Heart right ventricle (tissue), 16 donors: ENCODE data around the gene PEMT. TPM values are rescaled to one million over a fixed set of nuclear protein-coding genes. Genes with fewer than 3 reads are reported as not detected.
A peak's percentile ranks its signal among the peaks of the same experiment; 100 is the strongest.

ENCODE experiments used
- ATAC-seq, 8 donors: fragments of 200-7000 bp; cut with Tn5 transposase; one replicate each; pipeline ENCODE4 v1.9.1; 2020; ENCODE audit warnings: mild to moderate bottlenecking in 8 of 8, moderate library complexity in 8 of 8, moderate number of reproducible peaks in 1 of 8
- DNase-seq, 2 donors: peaks; one replicate each; pipeline ENCODE4 v3.0.0-alpha.2; 2020
- H3K27ac ChIP-seq, 10 donors: fragments of 200-600 bp; sonication (generic) in 2 of 10; one replicate each; pipeline versions ENCODE4 v1.5.0 to v1.8.0; 2020 to 2022; ENCODE audit warnings: mild to moderate bottlenecking in 3 of 10
- H3K27me3 ChIP-seq, 7 donors: fragments of 200-600 bp; one replicate each; pipeline ENCODE4 v1.8.0; 2021 to 2022; ENCODE audit warnings: mild to moderate bottlenecking in 2 of 7
- H3K36me3 ChIP-seq, 9 donors: fragments of 200-600 bp; sonication (generic) in 1 of 9; one replicate each; pipeline versions ENCODE4 v1.5.0 to v1.8.0; 2020 to 2022; ENCODE audit warnings: mild to moderate bottlenecking in 2 of 9
- H3K4me1 ChIP-seq, 9 donors: fragments of 200-600 bp; sonication (generic) in 1 of 9; one replicate each; pipeline versions ENCODE4 v1.5.0 to v1.8.0; 2020 to 2022; ENCODE audit warnings: mild to moderate bottlenecking in 4 of 9
- H3K4me3 ChIP-seq, 10 donors: fragments of 200-600 bp; sonication (generic) in 2 of 10; one replicate each; pipeline versions ENCODE4 v1.5.0 to v1.8.0; 2020 to 2022; ENCODE audit warnings: mild to moderate bottlenecking in 7 of 10, moderate library complexity in 2 of 10
- H3K9me3 ChIP-seq, 11 donors: fragments of 200-600 bp in 10 of 11; sonication (generic) in 2 of 11; one replicate each; pipeline versions ENCODE4 v1.5.0 to v1.8.0; 2013 to 2022; ENCODE audit warnings: mild to moderate bottlenecking in 2 of 11, control low read depth in 1 of 11, moderate library complexity in 1 of 11
- CTCF ChIP-seq, 9 donors: fragments of 200-600 bp; sonication (generic) in 2 of 9; IDR thresholded peaks; one replicate each; pipeline versions ENCODE4 v1.5.0 to v1.8.0; 2021 to 2022; ENCODE audit warnings: antibody characterized with exemption in 9 of 9, mild to moderate bottlenecking in 5 of 9, moderate library complexity in 1 of 9
- WGBS, 2 donors: extraction: QIAGEN DNeasy Blood & Tissue Kit; methylation state at CpG; one replicate each; pipeline ENCODE4 v1.1.7; 2013; ENCODE audit warnings: inconsistent platforms in 1 of 2; 5-methylcytosine and 5-hydroxymethylcytosine counted together
- intact Hi-C, 10 donors: fragments of 100-400 bp; cut with DNase I; formaldehyde crosslinking; loops; one replicate each; pipeline versions ENCODE4 v1.11.1 to v1.14.2; 2022
- polyA plus RNA-seq, 2 donors: library from polyadenylated mRNA; stranded (reverse); fragments of 200-250 nt; gene quantifications; one replicate each; pipeline ENCODE4 v1.2.3, GENCODE V29; 2013
- total RNA-seq, 10 donors: library from RNA; stranded (reverse); fragmentation: NEBNext Ultra II Directional in 3 of 10; extraction: Animal tissue kit (Norgen Biotek cat#: 25700) in 3 of 10; gene quantifications; one replicate each; pipeline versions ENCODE4 v1.2.1 to v1.2.4, GENCODE V29; 2021 to 2023
- donor health status: Arrhythmogenic right ventricular cardiomyopathy.
- donor health status: ischemic (EF 13 %, LVEDD 7.1; RV severe dilation, severe dysfunction).
- donor health status: healthy with polysubstance abuse.
- donor health status: DM: no; HTN: yes; CAD: no.
- donor health status: DM: no; HTN: no; CAD: no.
- donor health status: ischemic (EF 25% LVEDD 6.9; RV normal size, moderate dysfunction).
- donor health status: ischemic (EF 25% LVEDD 5.7; RV mildly dilated, moderate dysfunction).
- donor health status: healthy.
- donor health status: DM: yes; HTN: yes; CAD: no.
- donor health status: Ischemic cardiomyopathy.
- donor health status: ischemic (EF 35%, LVEDD 5.7; RV mildly dilated, moderate dysfunction).
- donor health status: nonischemic (EF 11% LVEDD 7.7; RV severe dilation, severe dysfunction).
- donor health status: DM: yes; HTN: yes; CAD: no.
- donor health status: PGD.
- donor health status: ischemic (EF 29% LVEDD 5.4; RV normal size, mild dysfunction).
- donor health status: nonischemic (EF 23%, LVEDD 6.1; RV moderate dilation, normal function).

The PEMT gene
- total and polyA plus RNA-seq, 12 donors = 13.5 to 55.2 (median 22.0) TPM

GRCh38 chr17:17560975-17561374 lies 30.5 kb downstream of the PEMT start:
- Histone ChIP-seq H3K9me3 (no peaks in the 10 kb centered on the region), H3K4me1 (peaks cover under 1 to 28% (median 17%) of the 10 kb centered on the region in 9 donors), H3K27me3 (no peaks in the 10 kb centered on the region), H3K36me3 (no peaks in the 10 kb centered on the region), H3K27ac (peak overlapping the region in 1 of 10 donors; percentile 23), H3K4me3 (no peak overlapping the region)
- intact Hi-C loops = no loop called here
- ATAC-seq (no peak), DNase-seq (no peak)
- WGBS, 2 donors = 91 to 92% methylated on average over 10 of the region's 10 CpGs
- TF ChIP-seq CTCF (IDR thresholded peaks at IDR 0.05) = no peak

- Histone ChIP-seq H3K4me1 (peaks cover 0 to 20% (median 9%) of the 10 kb centered on the region in 9 donors), H3K4me3 (no peak overlapping the region), H3K27ac (no peak overlapping the region), H3K9me3 (no peaks in the 10 kb centered on the region), H3K36me3 (no peaks in the 10 kb centered on the region), H3K27me3 (no peaks in the 10 kb centered on the region)
- 90 to 91% methylated on average over 10 of the region's 10 CpGs for WGBS, 2 donors
- no peak for DNase-seq
- intact Hi-C loops = no loop called here
- no peak for TF ChIP-seq CTCF (IDR thresholded peaks at IDR 0.05)
- no peak for ATAC-seq
Measured at GRCh38 chr17:17560167-17560566, 31.3 kb downstream of the PEMT start.

GRCh38 chr17:17559164-17559563 lies 32.3 kb downstream of the PEMT start:
- Histone ChIP-seq H3K9me3 (no peaks in the 10 kb centered on the region), H3K4me1 (peaks cover 0 to 18% (median 6%) of the 10 kb centered on the region in 9 donors), H3K4me3 (no peak overlapping the region), H3K27me3 (no peaks in the 10 kb centered on the region), H3K36me3 (no peaks in the 10 kb centered on the region), H3K27ac (no peak overlapping the region)
- no peak for TF ChIP-seq CTCF (IDR thresholded peaks at IDR 0.05)
- ATAC-seq (no peak), DNase-seq (no peak)
- intact Hi-C loops = loop anchor here in 1 of 10 donors (5.0 kb wide), 1 partner anchor 37 kb away; no protein-coding TSS in a partner anchor
- WGBS, 2 donors = 89% methylated on average over 8 of the region's 8 CpGs

- Histone ChIP-seq H3K36me3 (no peaks in the 10 kb centered on the region), H3K4me3 (no peak overlapping the region), H3K27me3 (no peaks in the 10 kb centered on the region), H3K27ac (no peak overlapping the region), H3K9me3 (no peaks in the 10 kb centered on the region), H3K4me1 (peaks cover 0 to 22% (median 7%) of the 10 kb centered on the region in 9 donors)
- no peak for ATAC-seq
- no peak for DNase-seq
- WGBS, 2 donors = 94 to 95% methylated on average over 8 of the region's 8 CpGs
- no peak for TF ChIP-seq CTCF (IDR thresholded peaks at IDR 0.05)
- intact Hi-C loops = loop anchor here in 1 of 10 donors (5.0 kb wide), 1 partner anchor 36 kb away; no protein-coding TSS in a partner anchor
Measured at GRCh38 chr17:17558431-17558830, 33.1 kb downstream of the PEMT start.
